WTC11 (cell line): ENCODE measurements around the gene STRN.

Source experiments
- ARID4B ChIP-seq: sonication (generic); formaldehyde crosslinking; IDR thresholded peaks from 2 replicates; pipeline ENCODE4 v1.8.0; 2023; ENCODE audit warnings: missing genetic modification reagents, mild to moderate bottlenecking, borderline replicate concordance
- ATF3 ChIP-seq: sonication (generic); formaldehyde crosslinking; conservative IDR thresholded peaks from 2 replicates; pipeline ENCODE4 v1.8.1; 2022; ENCODE audit warnings: mild to moderate bottlenecking, missing genetic modification reagents
- CBFB ChIP-seq: sonication (generic); formaldehyde crosslinking; IDR thresholded peaks from 2 replicates; pipeline ENCODE4 v1.8.1; 2022; ENCODE audit warnings: mild to moderate bottlenecking, low read depth, missing genetic modification reagents
- CTCF ChIP-seq: fragments of 200-600 bp; IDR thresholded peaks from 2 replicates; pipeline ENCODE4 v1.8.0; 2022; ENCODE audit warnings: antibody characterized with exemption
- ETV6 ChIP-seq: sonication (generic); formaldehyde crosslinking; IDR thresholded peaks from 2 replicates; pipeline ENCODE4 v1.8.1; 2022; ENCODE audit warnings: mild to moderate bottlenecking, missing genetic modification reagents
- FOXP4 ChIP-seq: sonication (generic); formaldehyde crosslinking; IDR thresholded peaks from 2 replicates; pipeline ENCODE4 v1.8.0; 2022; ENCODE audit warnings: mild to moderate bottlenecking, missing genetic modification reagents
- IRF1 ChIP-seq: sonication (generic); formaldehyde crosslinking; IDR thresholded peaks from 2 replicates; pipeline ENCODE4 v1.8.0; 2023; ENCODE audit warnings: missing genetic modification reagents
- JUN ChIP-seq: sonication (generic); formaldehyde crosslinking; IDR thresholded peaks from 2 replicates; pipeline ENCODE4 v1.8.0; 2023; ENCODE audit warnings: mild to moderate bottlenecking, missing genetic modification reagents
- KAT7 ChIP-seq: sonication (generic); formaldehyde crosslinking; IDR thresholded peaks from 2 replicates; pipeline ENCODE4 v1.8.1; 2023; ENCODE audit warnings: missing genetic modification reagents, mild to moderate bottlenecking, borderline replicate concordance
- PRDM15 ChIP-seq: sonication (generic); formaldehyde crosslinking; IDR thresholded peaks from 2 replicates; pipeline ENCODE4 v1.8.0; 2022; ENCODE audit warnings: missing genetic modification reagents
- PREB ChIP-seq: sonication (generic); formaldehyde crosslinking; IDR thresholded peaks from 2 replicates; pipeline ENCODE4 v1.8.1; 2022; ENCODE audit warnings: mild to moderate bottlenecking, missing genetic modification reagents, moderate library complexity, borderline replicate concordance
- USF2 ChIP-seq: sonication (generic); formaldehyde crosslinking; IDR thresholded peaks from 2 replicates; pipeline ENCODE4 v1.8.1; 2023; ENCODE audit warnings: mild to moderate bottlenecking, missing genetic modification reagents, moderate library complexity
- ZNF121 ChIP-seq: sonication (generic); formaldehyde crosslinking; IDR thresholded peaks from 2 replicates; pipeline ENCODE4 v1.8.0; 2023; ENCODE audit warnings: missing genetic modification reagents
- ZNF138 ChIP-seq: sonication (generic); formaldehyde crosslinking; conservative IDR thresholded peaks from 2 replicates; pipeline ENCODE4 v1.8.1; 2022; ENCODE audit warnings: mild to moderate bottlenecking, moderate library complexity, missing genetic modification reagents

GRCh38 chr2:37011130-37011529 is 44.8 kb upstream of the STRN start:
- TF ChIP-seq KAT7 (CRISPR knock-in tag) (no peak), ATF3 (CRISPR knock-in tag) (no peak), USF2 (CRISPR knock-in tag) (no peak), FOXP4 (CRISPR knock-in tag) (no peak), JUN (CRISPR knock-in tag) (no peak), CTCF (no peak), ZNF138 (CRISPR knock-in tag) (no peak), ZNF121 (CRISPR knock-in tag) (no peak), ARID4B (no peak), IRF1 (CRISPR knock-in tag) (no peak), PRDM15 (CRISPR knock-in tag) (no peak), PREB (CRISPR knock-in tag) (no peak), ETV6 (no peak), CBFB (CRISPR knock-in tag) (no peak)
